DND-41 (cell line): ENCODE measurements around the gene SHB.
A peak's percentile ranks its signal among the peaks of the same experiment; 100 is the strongest.

Experiments
- ATAC-seq: fragments of 200-7000 bp; cut with Tn5 transposase; 3 replicates; pipeline ENCODE4 v1.9.1; 2021; ENCODE audit warnings: low read depth; ENCODE audit not compliant: insufficient read depth
- DNase-seq: peaks from one replicate; pipeline ENCODE4 v3.0.0-alpha.2; 2020
- H2AFZ ChIP-seq: 2 replicates; pipeline ENCODE4 v1.6.0; 2012; ENCODE audit warnings: low read depth, low read length
- H3K27ac ChIP-seq: 2 replicates; pipeline ENCODE4 v1.5.1; 2012; ENCODE audit warnings: low read length, inconsistent platforms
- H3K27me3 ChIP-seq: fragments of 200-600 bp; sonication (generic); 2 replicates; pipeline ENCODE4 v1.6.0; 2012; ENCODE audit warnings: low read length, mild to moderate bottlenecking, inconsistent platforms; ENCODE audit not compliant: insufficient read depth, poor library complexity
- H3K36me3 ChIP-seq: 2 replicates; pipeline ENCODE4 v1.5.1; 2012; ENCODE audit warnings: low read length, inconsistent platforms; ENCODE audit not compliant: insufficient read depth
- H3K4me1 ChIP-seq: 2 replicates; pipeline ENCODE4 v1.5.1; 2012; ENCODE audit warnings: mild to moderate bottlenecking, low read length; ENCODE audit not compliant: insufficient read depth
- H3K4me2 ChIP-seq: 2 replicates; pipeline ENCODE4 v1.6.0; 2012; ENCODE audit warnings: mild to moderate bottlenecking, moderate library complexity, low read length, inconsistent platforms; ENCODE audit not compliant: insufficient read depth
- H3K4me3 ChIP-seq, 2 experiments: fragments of 200-600 bp in 1 of 2; shearing (Covaris generic) in 1 of 2; 2 replicates each; pipeline ENCODE4 v1.5.1; 2012 to 2016; ENCODE audit warnings: inconsistent platforms in 2 of 2, low read length in 2 of 2, mild to moderate bottlenecking in 2 of 2, low read depth in 1 of 2, moderate library complexity in 1 of 2
- H3K79me2 ChIP-seq: 2 replicates; pipeline ENCODE4 v1.6.0; 2012; ENCODE audit warnings: low read length, inconsistent platforms; ENCODE audit not compliant: insufficient read depth
- H3K9ac ChIP-seq: 2 replicates; pipeline ENCODE4 v1.6.0; 2012; ENCODE audit warnings: low read depth, mild to moderate bottlenecking, inconsistent platforms, low read length, moderate library complexity
- H3K9me3 ChIP-seq: 2 replicates; pipeline ENCODE4 v1.5.1; 2012; ENCODE audit warnings: low read length, moderate library complexity, mild to moderate bottlenecking, inconsistent platforms; ENCODE audit not compliant: insufficient read depth, severe bottlenecking
- H4K20me1 ChIP-seq: 2 replicates; pipeline ENCODE4 v1.6.0; 2012; ENCODE audit warnings: low read length; ENCODE audit not compliant: insufficient read depth
- EZH2 ChIP-seq: IDR thresholded peaks from 3 replicates; pipeline ENCODE4 v1.6.1; 2012; ENCODE audit warnings: borderline replicate concordance, low read depth, mild to moderate bottlenecking, moderate library complexity, low read length, inconsistent platforms; ENCODE audit not compliant: severe bottlenecking
- TF ChIP-seq, protein P1 (sequence below): IDR thresholded peaks from 2 replicates; pipeline ENCODE4 v1.5.1; 2012; ENCODE audit warnings: borderline replicate concordance, low read length, moderate library complexity, mild to moderate bottlenecking; ENCODE audit not compliant: poor library complexity, severe bottlenecking; ENCODE audit errors: extremely low read depth

The SHB gene

DNA sequence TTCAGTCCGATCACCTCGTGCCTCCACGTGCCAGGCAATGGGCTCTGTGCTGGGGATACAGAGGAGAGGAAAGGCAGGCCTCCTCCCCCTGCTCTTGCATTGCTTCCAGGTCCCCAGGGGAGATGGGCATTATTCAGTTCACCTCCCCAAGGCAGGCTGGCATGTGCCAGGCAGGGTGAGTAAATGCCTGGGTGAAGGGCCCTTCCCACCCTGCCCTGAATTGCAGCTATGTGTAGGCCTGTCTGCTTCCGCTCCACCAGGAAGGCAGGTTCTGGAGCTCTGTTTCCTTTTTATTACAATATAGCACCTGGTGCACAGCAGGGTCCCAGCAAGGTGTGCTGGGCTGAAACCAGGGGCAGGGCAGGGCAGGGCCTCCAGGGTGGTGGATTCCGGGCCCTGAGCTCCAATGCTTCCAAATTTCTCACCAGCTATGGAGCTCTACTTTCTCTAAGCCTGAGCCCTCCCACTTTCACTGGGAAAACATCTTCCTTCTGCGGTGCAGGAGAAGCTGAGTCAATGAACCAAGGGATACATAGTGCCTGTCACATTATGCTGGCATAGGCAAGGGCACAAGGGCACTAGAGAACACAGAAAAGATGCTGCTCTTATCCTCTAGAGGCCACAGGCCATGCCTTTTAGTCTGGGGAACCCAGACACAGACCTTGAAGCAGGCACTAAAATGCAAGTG, 42.0 kb downstream of the SHB start:
- Histone ChIP-seq H4K20me1 (no peaks in the 10 kb centered on the region), H2AFZ (no peak overlapping the region), H3K36me3 (no peaks in the 10 kb centered on the region), H3K4me1 (no peaks in the 10 kb centered on the region), H3K79me2 (no peaks in the 10 kb centered on the region), H3K9me3 (no peaks in the 10 kb centered on the region), H3K4me2 (no peak overlapping the region), H3K9ac (no peak overlapping the region), H3K27me3 (no peaks in the 10 kb centered on the region), H3K4me3 (no peak overlapping the region), H3K27ac (no peak overlapping the region)
- no peak for ATAC-seq
- TF ChIP-seq, protein P1, sequence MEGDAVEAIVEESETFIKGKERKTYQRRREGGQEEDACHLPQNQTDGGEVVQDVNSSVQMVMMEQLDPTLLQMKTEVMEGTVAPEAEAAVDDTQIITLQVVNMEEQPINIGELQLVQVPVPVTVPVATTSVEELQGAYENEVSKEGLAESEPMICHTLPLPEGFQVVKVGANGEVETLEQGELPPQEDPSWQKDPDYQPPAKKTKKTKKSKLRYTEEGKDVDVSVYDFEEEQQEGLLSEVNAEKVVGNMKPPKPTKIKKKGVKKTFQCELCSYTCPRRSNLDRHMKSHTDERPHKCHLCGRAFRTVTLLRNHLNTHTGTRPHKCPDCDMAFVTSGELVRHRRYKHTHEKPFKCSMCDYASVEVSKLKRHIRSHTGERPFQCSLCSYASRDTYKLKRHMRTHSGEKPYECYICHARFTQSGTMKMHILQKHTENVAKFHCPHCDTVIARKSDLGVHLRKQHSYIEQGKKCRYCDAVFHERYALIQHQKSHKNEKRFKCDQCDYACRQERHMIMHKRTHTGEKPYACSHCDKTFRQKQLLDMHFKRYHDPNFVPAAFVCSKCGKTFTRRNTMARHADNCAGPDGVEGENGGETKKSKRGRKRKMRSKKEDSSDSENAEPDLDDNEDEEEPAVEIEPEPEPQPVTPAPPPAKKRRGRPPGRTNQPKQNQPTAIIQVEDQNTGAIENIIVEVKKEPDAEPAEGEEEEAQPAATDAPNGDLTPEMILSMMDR: no peak
- no peak for TF ChIP-seq EZH2
- no peak for DNase-seq

DNA sequence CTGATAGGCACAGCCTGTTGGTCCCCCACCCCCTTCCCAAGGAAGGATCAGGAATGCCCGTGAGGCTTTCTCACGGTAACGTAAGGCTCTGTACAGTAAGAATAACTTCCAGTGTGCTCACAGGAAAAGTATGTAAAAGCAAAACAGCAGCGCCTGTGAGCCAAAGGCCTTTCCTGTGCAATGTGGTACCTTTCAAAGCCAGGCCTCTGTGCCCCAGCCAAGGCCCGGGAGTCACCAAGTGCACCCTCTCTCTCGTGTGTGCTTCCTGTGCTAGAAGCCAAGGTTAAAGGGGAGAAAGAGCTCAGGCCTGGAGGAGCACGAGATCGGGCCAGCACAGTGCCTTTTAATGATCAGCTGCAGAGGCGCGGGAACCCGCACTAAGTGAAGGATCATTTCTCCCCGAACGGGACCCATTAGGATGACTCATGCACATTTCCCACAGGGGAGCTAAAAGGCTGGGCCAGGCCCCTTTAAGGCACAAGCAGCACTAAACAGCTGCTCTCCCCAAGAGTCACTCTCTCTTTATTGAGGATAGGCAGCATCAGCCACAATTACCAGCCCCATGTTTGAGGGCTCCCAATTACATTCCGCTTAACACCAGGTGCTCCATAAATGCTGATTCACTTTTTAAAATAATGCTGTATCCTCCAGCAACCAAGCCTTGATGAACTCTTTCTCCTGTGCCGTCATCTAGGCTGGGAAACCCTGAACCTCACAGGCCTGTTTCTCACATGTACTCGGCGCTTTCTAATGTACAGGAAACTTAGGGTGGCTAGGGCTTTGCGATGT, 42.8 kb downstream of the SHB start:
- peak; percentile 79 for ATAC-seq
- no peak overlapping the region for H3K4me3 ChIP-seq
- no peaks in the 10 kb centered on the region for H3K4me1 ChIP-seq

DNA sequence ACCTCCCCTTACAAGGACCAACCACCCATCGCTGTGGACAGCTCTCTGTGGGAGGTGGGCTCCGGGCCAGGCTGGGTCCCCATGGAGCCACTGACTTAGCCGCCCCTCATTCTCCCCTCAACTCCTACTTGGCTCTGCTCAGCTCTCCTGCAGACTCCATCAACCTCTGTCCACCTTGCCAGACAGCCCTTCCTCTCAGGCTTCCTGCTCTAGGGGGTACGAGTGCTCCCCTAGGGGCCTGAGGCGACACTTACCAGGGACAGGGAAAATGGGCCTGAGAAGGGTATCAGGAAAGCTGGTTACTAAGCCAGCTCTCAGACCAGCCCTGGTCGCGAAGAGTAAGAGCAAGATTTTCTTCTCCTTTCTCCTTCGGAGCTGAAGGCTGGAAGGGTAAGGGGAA, 43.9 kb downstream of the SHB start:
- TF ChIP-seq, protein P1: no peak
- no peak for TF ChIP-seq EZH2
- DNase-seq (no peak), ATAC-seq (no peak)
- Histone ChIP-seq H3K9me3 (no peaks in the 10 kb centered on the region), H3K27ac (no peak overlapping the region), H3K27me3 (no peaks in the 10 kb centered on the region), H3K79me2 (no peaks in the 10 kb centered on the region), H2AFZ (no peak overlapping the region), H3K4me3 (no peak overlapping the region), H3K9ac (no peak overlapping the region), H3K4me2 (no peak overlapping the region), H4K20me1 (no peaks in the 10 kb centered on the region), H3K4me1 (no peaks in the 10 kb centered on the region), H3K36me3 (no peaks in the 10 kb centered on the region)

More for the DNA sequence above, 42.8 kb downstream of the SHB start:
- Histone ChIP-seq H4K20me1 (no peaks in the 10 kb centered on the region), H3K4me2 (no peak overlapping the region), H3K9ac (no peak overlapping the region), H3K9me3 (no peaks in the 10 kb centered on the region), H2AFZ (no peak overlapping the region), H3K27me3 (no peaks in the 10 kb centered on the region), H3K27ac (no peak overlapping the region), H3K79me2 (no peaks in the 10 kb centered on the region), H3K36me3 (no peaks in the 10 kb centered on the region)
- TF ChIP-seq, protein P1: no peak
- TF ChIP-seq EZH2: no peak
- DNase-seq: peak; percentile 26
